K562 (cell line): ENCODE results near the gene TRMT2A. TPM values are rescaled to one million over a fixed set of nuclear protein-coding genes. Genes with fewer than 3 reads are reported as not detected.

ENCODE experiments used
- EP400 ChIP-seq: fragments of 450-650 bp; IDR thresholded peaks from 2 replicates; pipeline ENCODE4 v1.6.1; 2017; ENCODE audit warnings: antibody characterized with exemption, mild to moderate bottlenecking, moderate library complexity
- HMG20A ChIP-seq: fragments of 450-650 bp; formaldehyde crosslinking; conservative IDR thresholded peaks from 2 replicates; pipeline ENCODE4 v1.4.0; 2020; ENCODE audit warnings: mild to moderate bottlenecking, mixed read lengths
- PHTF2 ChIP-seq: fragments of 250-450 bp; sonication (Bioruptor Pico); IDR thresholded peaks from 2 replicates; pipeline ENCODE4 v1.5.0; 2021; ENCODE audit warnings: mild to moderate bottlenecking
- RBFOX2 ChIP-seq: fragments of 200-400 bp; formaldehyde crosslinking; IDR thresholded peaks from 2 replicates; pipeline ENCODE4 v1.6.1; 2017; ENCODE audit warnings: low read depth, mild to moderate bottlenecking, low read length, moderate library complexity
- SREBF2 ChIP-seq: sonication (generic); formaldehyde crosslinking; IDR thresholded peaks from 2 replicates; pipeline ENCODE4 v1.4.0; 2020; ENCODE audit warnings: mild to moderate bottlenecking, missing genetic modification reagents
- STAG1 ChIP-seq: sonication (generic); formaldehyde crosslinking; IDR thresholded peaks from 2 replicates; pipeline ENCODE4 v1.5.0; 2020; ENCODE audit warnings: missing genetic modification reagents, borderline replicate concordance
- TARDBP ChIP-seq: fragments of 450-650 bp; IDR thresholded peaks from 2 replicates; pipeline ENCODE4 v1.6.1; 2016
- ZNF224 ChIP-seq: sonication (generic); formaldehyde crosslinking; IDR thresholded peaks from 2 replicates; pipeline ENCODE4 v1.8.0; 2022; ENCODE audit warnings: mild to moderate bottlenecking, missing genetic modification reagents
- ZNF347 ChIP-seq: fragments of 450-650 bp; formaldehyde crosslinking; IDR thresholded peaks from 2 replicates; pipeline ENCODE4 v1.4.0; 2020; ENCODE audit warnings: low read depth, mild to moderate bottlenecking, moderate library complexity
- polyA plus RNA-seq, 8 experiments: library from polyadenylated mRNA; depleted of rRNA in 4 of 8; stranded (reverse) in 5 of 8; unstranded in 3 of 8; fragments of >200 nt; fragmentation: Nextera tagmentation in 2 of 8; fragmentation: Illumina TruSeq in 1 of 8; extraction: Ambion mirVana in 2 of 8; extraction: Trizol in 1 of 8; gene quantifications; 2 replicates each; pipeline versions ENCODE4 v1.2.1 to v1.2.3, GENCODE V29; 2011 to 2014; ENCODE audit warnings: inconsistent platforms in 1 of 8, missing spikeins in 1 of 8
- total RNA-seq, 7 experiments: library from RNA; depleted of rRNA in 6 of 7; stranded (reverse); fragments of >200 nt in 6 of 7; fragmentation: Illumina TruSeq in 2 of 7; extraction: Trizol in 2 of 7; gene quantifications; 2 replicates each; pipeline versions ENCODE4 v1.2.1 to v1.2.3, GENCODE V29; 2011 to 2021; ENCODE audit warnings: low replicate concordance in 1 of 7
- TF ChIP-seq, protein P1 (sequence below): fragments of 250-450 bp; sonication (Bioruptor Pico); IDR thresholded peaks from 2 replicates; pipeline ENCODE4 v1.9.0; 2021; ENCODE audit warnings: mild to moderate bottlenecking, inconsistent platforms
- TF ChIP-seq, protein P2 (sequence below): fragments of 250-450 bp; sonication (Bioruptor Pico); IDR thresholded peaks from 2 replicates; pipeline ENCODE4 v1.5.0; 2021; ENCODE audit warnings: mild to moderate bottlenecking, borderline replicate concordance

Gene TRMT2A
- total and polyA plus RNA-seq, 9 of the 15 experiments (the other 6 are each of a cell fraction or from before 2014, with no cell fraction given), result 1.6 to 265 (median 140) TPM

DNA sequence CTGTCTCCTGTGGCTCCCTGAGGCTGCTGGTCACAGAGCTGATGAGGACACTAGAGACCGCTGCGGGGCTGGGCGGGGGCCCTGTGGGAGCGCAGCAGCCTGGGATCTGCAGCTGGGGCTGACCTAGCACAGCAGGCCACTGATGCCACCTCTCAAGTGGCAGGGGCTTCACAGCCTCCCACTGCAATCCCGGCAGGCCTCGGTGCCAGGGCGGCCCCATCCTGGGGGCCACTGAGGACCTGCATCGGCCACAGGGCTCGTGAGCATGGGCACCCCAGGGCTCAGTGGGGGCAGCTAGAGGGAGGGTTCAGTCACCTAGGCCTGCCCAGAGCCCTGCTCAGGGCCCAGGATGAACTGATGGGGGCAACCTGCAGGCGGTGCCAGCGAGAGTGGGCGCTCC lies 48.4 kb upstream of the TRMT2A start (continued):
- TF ChIP-seq, protein P1, sequence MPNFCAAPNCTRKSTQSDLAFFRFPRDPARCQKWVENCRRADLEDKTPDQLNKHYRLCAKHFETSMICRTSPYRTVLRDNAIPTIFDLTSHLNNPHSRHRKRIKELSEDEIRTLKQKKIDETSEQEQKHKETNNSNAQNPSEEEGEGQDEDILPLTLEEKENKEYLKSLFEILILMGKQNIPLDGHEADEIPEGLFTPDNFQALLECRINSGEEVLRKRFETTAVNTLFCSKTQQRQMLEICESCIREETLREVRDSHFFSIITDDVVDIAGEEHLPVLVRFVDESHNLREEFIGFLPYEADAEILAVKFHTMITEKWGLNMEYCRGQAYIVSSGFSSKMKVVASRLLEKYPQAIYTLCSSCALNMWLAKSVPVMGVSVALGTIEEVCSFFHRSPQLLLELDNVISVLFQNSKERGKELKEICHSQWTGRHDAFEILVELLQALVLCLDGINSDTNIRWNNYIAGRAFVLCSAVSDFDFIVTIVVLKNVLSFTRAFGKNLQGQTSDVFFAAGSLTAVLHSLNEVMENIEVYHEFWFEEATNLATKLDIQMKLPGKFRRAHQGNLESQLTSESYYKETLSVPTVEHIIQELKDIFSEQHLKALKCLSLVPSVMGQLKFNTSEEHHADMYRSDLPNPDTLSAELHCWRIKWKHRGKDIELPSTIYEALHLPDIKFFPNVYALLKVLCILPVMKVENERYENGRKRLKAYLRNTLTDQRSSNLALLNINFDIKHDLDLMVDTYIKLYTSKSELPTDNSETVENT (CRISPR knock-in tag), result peak; percentile 76
- no peak for TF ChIP-seq EP400
- no peak for TF ChIP-seq TARDBP
- TF ChIP-seq ZNF347 (CRISPR knock-in tag), result no peak
- no peak for TF ChIP-seq HMG20A (CRISPR knock-in tag)
- no peak for TF ChIP-seq STAG1 (CRISPR knock-in tag)
- TF ChIP-seq, protein P2, sequence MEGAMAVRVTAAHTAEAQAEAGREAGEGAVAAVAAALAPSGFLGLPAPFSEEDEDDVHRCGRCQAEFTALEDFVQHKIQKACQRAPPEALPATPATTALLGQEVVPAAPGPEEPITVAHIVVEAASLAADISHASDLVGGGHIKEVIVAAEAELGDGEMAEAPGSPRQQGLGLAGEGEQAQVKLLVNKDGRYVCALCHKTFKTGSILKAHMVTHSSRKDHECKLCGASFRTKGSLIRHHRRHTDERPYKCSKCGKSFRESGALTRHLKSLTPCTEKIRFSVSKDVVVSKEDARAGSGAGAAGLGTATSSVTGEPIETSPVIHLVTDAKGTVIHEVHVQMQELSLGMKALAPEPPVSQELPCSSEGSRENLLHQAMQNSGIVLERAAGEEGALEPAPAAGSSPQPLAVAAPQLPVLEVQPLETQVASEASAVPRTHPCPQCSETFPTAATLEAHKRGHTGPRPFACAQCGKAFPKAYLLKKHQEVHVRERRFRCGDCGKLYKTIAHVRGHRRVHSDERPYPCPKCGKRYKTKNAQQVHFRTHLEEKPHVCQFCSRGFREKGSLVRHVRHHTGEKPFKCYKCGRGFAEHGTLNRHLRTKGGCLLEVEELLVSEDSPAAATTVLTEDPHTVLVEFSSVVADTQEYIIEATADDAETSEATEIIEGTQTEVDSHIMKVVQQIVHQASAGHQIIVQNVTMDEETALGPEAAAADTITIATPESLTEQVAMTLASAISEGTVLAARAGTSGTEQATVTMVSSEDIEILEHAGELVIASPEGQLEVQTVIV (CRISPR knock-in tag), result no peak
- no peak for TF ChIP-seq PHTF2
- TF ChIP-seq RBFOX2, result 0 out of 2 replicates have a peak, but pooled peaks have one; percentile 22
- TF ChIP-seq SREBF2 (CRISPR knock-in tag), result no peak
- TF ChIP-seq ZNF224 (CRISPR knock-in tag), result no peak
